Measurements from ENCODE around the gene PROX1. TPM values are rescaled to one million over a fixed set of nuclear protein-coding genes. Genes with fewer than 3 reads are reported as not detected.
A peak's percentile ranks its signal among the peaks of the same experiment; 100 is the strongest.

The PROX1 gene
- total and polyA plus RNA-seq, 2 experiments from 2014 or later, result 4.8 to 15.7 TPM

GRCh38 chr1:213940947-213941346 lies 46.8 kb upstream of the PROX1 start:
- H3K4me3 ChIP-seq, result no peak overlapping the region
- no peaks in the 10 kb centered on the region for H3K9me3 ChIP-seq (ENCODE audit: low read depth)
- DNase-seq (ENCODE audit: low spot score), result no peak
- no peaks in the 10 kb centered on the region for H3K27me3 ChIP-seq
- TF ChIP-seq EZH2phosphoT487 (IDR thresholded peaks at IDR 0.05; ENCODE audit: low read depth, severe bottlenecking, unreplicated experiment), result no peak
- TF ChIP-seq, protein P1, sequence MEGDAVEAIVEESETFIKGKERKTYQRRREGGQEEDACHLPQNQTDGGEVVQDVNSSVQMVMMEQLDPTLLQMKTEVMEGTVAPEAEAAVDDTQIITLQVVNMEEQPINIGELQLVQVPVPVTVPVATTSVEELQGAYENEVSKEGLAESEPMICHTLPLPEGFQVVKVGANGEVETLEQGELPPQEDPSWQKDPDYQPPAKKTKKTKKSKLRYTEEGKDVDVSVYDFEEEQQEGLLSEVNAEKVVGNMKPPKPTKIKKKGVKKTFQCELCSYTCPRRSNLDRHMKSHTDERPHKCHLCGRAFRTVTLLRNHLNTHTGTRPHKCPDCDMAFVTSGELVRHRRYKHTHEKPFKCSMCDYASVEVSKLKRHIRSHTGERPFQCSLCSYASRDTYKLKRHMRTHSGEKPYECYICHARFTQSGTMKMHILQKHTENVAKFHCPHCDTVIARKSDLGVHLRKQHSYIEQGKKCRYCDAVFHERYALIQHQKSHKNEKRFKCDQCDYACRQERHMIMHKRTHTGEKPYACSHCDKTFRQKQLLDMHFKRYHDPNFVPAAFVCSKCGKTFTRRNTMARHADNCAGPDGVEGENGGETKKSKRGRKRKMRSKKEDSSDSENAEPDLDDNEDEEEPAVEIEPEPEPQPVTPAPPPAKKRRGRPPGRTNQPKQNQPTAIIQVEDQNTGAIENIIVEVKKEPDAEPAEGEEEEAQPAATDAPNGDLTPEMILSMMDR (IDR thresholded peaks at IDR 0.05; ENCODE audit: poor library complexity), result no peak
- no peak for TF ChIP-seq EZH2 (IDR thresholded peaks at IDR 0.05; ENCODE audit: borderline replicate concordance)
- no peak overlapping the region for H3K27ac ChIP-seq
- H3K4me2 ChIP-seq, result no peak overlapping the region
- no peaks in the 10 kb centered on the region for H3K9me2 ChIP-seq (replicated peaks; ENCODE audit: insufficient read depth)
- H4K20me1 ChIP-seq (ENCODE audit: insufficient read depth, poor library complexity, severe bottlenecking), result no peaks in the 10 kb centered on the region
- H3K36me3 ChIP-seq (replicated peaks; ENCODE audit: insufficient read depth, low read depth), result no peaks in the 10 kb centered on the region
- H2AFZ ChIP-seq, result no peak overlapping the region
- H3K79me2 ChIP-seq, result no peaks in the 10 kb centered on the region
- H3K4me1 ChIP-seq (ENCODE audit: insufficient read depth), result no peaks in the 10 kb centered on the region

- no peak for DNase-seq (ENCODE audit: low spot score)
- no peaks in the 10 kb centered on the region for H3K4me1 ChIP-seq (ENCODE audit: insufficient read depth)
- no peaks in the 10 kb centered on the region for H3K36me3 ChIP-seq (replicated peaks; ENCODE audit: insufficient read depth, low read depth)
- no peaks in the 10 kb centered on the region for H3K9me3 ChIP-seq (ENCODE audit: low read depth)
- no peaks in the 10 kb centered on the region for H3K9me2 ChIP-seq (replicated peaks; ENCODE audit: insufficient read depth)
- no peak overlapping the region for H3K4me2 ChIP-seq
- H3K27ac ChIP-seq, result no peak overlapping the region
- no peak overlapping the region for H3K4me3 ChIP-seq
- WGBS (ENCODE audit: low lambda C conversion rate, missing lambda C conversion rate), result 83% methylated on average over 3 of the region's 3 CpGs
- TF ChIP-seq, protein P1 (IDR thresholded peaks at IDR 0.05; ENCODE audit: poor library complexity), result no peak
- TF ChIP-seq EZH2 (IDR thresholded peaks at IDR 0.05; ENCODE audit: borderline replicate concordance), result no peak
- TF ChIP-seq EZH2phosphoT487 (IDR thresholded peaks at IDR 0.05; ENCODE audit: low read depth, severe bottlenecking, unreplicated experiment), result no peak
- no peak overlapping the region for H2AFZ ChIP-seq
- no peaks in the 10 kb centered on the region for H4K20me1 ChIP-seq (ENCODE audit: insufficient read depth, poor library complexity, severe bottlenecking)
- no peaks in the 10 kb centered on the region for H3K27me3 ChIP-seq
- no peaks in the 10 kb centered on the region for H3K79me2 ChIP-seq
Observed at GRCh38 chr1:213942061-213942460, 45.7 kb upstream of the PROX1 start.

DNA sequence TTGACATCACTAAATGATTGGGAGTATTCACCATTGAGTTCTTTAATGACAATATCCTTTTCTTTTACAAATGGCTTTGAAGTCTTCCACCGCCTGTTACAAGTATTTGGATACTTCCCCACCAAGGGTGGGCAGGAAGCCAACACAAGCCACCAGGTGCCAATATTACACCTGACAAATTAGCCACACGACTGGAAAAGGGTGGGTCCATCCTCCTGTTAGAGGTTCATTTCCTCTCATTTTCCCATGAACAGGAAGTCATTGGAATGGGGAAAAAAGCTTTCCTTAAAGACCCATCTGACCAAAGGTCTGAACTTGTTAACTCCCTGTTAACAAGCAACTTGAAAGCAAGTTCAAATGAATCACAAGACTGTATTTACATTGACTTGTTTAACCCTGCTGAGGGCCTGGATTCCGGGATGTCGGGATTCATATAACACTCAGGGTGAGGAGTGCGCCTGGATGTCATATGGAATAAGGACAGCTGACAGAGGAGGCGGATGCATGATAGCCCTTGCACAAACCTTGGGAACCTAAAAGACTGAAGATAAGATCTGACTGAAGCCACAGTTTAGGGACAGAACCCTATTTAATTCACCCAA lies 40.5 kb upstream of the PROX1 start:
- no peaks in the 10 kb centered on the region for H4K20me1 ChIP-seq (ENCODE audit: insufficient read depth, poor library complexity, severe bottlenecking)
- WGBS (ENCODE audit: low lambda C conversion rate, missing lambda C conversion rate), result 61% methylated on average over 6 of the region's 6 CpGs
- H3K4me2 ChIP-seq, result no peak overlapping the region
- H3K9me3 ChIP-seq (ENCODE audit: low read depth), result no peaks in the 10 kb centered on the region
- no peaks in the 10 kb centered on the region for H3K79me2 ChIP-seq
- peak; percentile 27 for DNase-seq (ENCODE audit: low spot score)
- H3K36me3 ChIP-seq (replicated peaks; ENCODE audit: insufficient read depth, low read depth), result no peaks in the 10 kb centered on the region
- H3K9me2 ChIP-seq (replicated peaks; ENCODE audit: insufficient read depth), result no peaks in the 10 kb centered on the region
- H3K27me3 ChIP-seq, result no peaks in the 10 kb centered on the region
- no peak overlapping the region for H2AFZ ChIP-seq
- H3K4me3 ChIP-seq, result no peak overlapping the region
- no peaks in the 10 kb centered on the region for H3K4me1 ChIP-seq (ENCODE audit: insufficient read depth)
- no peak for TF ChIP-seq EZH2phosphoT487 (IDR thresholded peaks at IDR 0.05; ENCODE audit: low read depth, severe bottlenecking, unreplicated experiment)
- no peak for TF ChIP-seq EZH2 (IDR thresholded peaks at IDR 0.05; ENCODE audit: borderline replicate concordance)
- TF ChIP-seq, protein P1 (IDR thresholded peaks at IDR 0.05; ENCODE audit: poor library complexity), result no peak
- H3K27ac ChIP-seq, result no peak overlapping the region
